GF-D8 (cell line): Measurements from ENCODE around the gene ALKBH3.

Experiments used
- DNase-seq: peaks from one replicate; lab custom pipeline; 2025; lab: John Stamatoyannopoulos, UW

Gene ALKBH3

DNA sequence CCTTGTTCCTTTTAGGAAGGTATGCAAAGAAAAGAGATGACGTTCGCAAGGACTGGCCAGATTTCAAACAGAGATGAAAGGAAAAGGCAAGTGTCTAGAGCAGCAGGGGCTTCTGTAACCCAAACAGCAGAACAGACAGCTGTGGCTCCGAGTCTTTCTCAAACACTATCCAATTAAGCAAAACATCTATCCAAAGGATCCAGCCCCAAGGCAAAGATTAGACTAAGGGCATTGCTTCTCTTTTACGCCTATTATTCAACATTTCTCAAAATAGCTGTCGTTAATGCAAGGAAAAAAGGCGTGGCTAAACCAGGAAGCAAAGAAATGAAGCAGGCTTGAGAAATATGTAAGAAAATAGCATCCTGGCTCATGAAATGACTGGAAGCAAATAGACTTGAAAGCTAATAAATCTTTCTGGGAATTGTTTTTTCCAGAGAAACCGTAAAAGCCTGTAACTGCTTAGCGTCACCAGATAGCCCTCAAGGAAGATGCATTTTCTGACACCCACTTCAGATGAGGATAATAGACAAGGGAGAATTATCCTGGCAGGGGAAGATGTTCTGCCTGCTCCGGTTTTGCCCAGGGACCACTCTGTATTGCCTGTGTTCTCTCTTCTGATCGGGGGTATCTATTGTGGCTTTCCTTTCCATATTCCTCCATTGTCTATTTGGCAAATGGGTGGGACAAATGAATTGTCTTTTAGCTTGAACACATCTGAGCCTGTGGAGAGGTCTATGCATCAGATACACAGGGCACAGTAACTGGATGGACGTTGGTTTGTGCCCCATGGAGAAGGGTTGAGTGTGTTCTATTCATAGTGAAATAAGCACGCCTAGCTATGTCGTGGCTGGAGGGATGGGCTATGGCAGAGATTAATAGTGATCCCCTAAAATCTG lies 82.0 kb downstream of the ALKBH3 start:
- no peak for DNase-seq

DNA sequence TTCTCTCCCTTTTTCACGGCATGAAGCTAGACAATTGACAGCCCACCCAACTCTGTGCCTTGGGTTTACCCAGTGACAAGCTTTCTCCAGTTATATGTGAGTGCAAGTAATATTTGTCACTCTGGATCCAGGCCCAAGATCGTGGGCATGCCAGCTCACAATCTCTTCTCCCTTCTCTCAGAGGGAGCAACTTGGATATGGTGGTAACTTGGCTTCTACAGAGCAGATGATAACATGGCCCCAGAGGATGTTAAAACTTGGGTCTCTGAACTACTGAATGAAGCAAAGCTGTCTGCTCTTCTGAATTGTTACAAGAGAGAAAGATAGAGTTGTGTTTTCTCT lies 82.6 kb downstream of the ALKBH3 start:
- no peak for DNase-seq

DNA sequence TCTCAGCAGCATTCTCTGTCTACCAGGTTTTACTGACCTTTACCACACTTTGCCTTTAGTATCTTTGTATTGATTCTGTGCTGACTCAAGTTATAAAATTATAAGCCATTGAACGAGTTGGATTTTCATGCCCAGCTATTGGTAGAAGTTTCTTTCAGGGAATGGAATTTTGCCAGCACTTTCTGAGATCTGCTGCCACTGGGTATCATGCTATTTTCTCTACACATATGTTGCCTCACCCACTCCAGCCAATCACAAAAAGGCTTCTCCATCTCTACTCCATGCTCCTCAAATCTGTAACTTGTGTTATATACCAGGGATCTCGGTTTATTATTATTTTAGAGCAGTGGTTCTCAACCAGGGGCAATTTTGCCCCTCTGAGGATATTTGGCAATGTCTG lies 87.0 kb downstream of the ALKBH3 start:
- DNase-seq, result no peak

DNA sequence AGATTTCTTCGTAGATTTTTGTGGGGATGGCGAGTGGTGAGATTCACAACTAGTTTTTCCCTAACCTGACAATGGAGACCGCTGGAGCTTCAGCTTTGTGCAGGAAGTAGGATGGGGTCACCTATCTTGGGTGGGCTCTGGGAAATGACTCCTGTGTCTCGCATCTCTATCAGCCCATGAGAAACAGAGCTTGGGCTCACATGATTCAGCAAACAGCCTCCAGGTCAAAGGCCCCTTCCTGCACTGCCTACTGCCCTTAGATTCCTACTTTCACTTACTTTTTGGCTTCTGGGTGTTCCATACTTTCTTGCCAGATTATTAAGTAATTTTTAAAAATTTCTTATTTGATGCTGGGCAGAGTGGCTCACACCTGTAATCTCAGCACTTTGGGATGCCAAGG lies 88.1 kb downstream of the ALKBH3 start:
- no peak for DNase-seq

DNA sequence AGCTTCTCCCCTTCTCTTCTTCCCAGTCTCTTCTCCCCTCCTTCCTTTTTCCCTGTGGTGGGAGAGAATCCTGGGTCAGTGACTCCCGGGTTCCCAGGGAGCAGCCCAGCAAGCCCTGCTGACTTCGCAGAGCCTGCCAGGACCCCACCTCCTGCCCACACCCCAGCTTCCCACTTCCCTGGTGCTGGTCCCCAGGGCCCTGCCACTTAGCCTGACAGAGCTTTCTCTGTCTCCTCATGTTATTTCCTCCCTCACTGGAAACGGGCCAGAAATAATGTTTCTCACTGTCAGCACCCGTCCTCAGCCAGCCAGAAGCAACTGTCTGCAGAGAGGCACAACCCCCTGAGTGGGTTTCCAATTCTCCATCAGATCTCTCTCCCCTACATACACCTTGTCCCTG lies 88.9 kb downstream of the ALKBH3 start:
- DNase-seq, result no peak
